ENCODE results near the gene HIRA. TPM values are rescaled to one million over a fixed set of nuclear protein-coding genes. Genes with fewer than 3 reads are reported as not detected.

Gene HIRA
- total RNA-seq, 4 donors from 2014 or later: 63.8 to 139 (median 107) TPM

- no peaks in the 10 kb centered on the region for H3K4me1 ChIP-seq
- H3K9me3 ChIP-seq: no peaks in the 10 kb centered on the region
- no peak for DNase-seq
- no peaks in the 10 kb centered on the region for H3K27me3 ChIP-seq
- H3K4me3 ChIP-seq (replicated peaks in 1 of 3): no peak overlapping the region
- no peak overlapping the region for H3K27ac ChIP-seq
- peaks cover 61 to 92% of the 10 kb centered on the region in 2 donors for H3K36me3 ChIP-seq
- intact Hi-C loops (cut with DNase I): no loop called here
- TF ChIP-seq CTCF (IDR thresholded peaks at IDR 0.05) (no peak), POLR2A (IDR thresholded peaks at IDR 0.05) (no peak)
These were observed 53.2 kb downstream of the HIRA start for GRCh38 chr22:19378344-19378674.

GRCh38 chr22:19377565-19378343 is 53.8 kb downstream of the HIRA start:
- Histone ChIP-seq H3K27ac (no peak overlapping the region), H3K9me3 (no peaks in the 10 kb centered on the region), H3K27me3 (no peaks in the 10 kb centered on the region), H3K36me3 (peaks cover 55 to 92% of the 10 kb centered on the region in 2 donors), H3K4me1 (no peaks in the 10 kb centered on the region), H3K4me3 (replicated peaks in 1 of 3) (no peak overlapping the region)
- TF ChIP-seq POLR2A (IDR thresholded peaks at IDR 0.05) (no peak), CTCF (IDR thresholded peaks at IDR 0.05) (no peak)
- DNase-seq: no peak
- 95 to 97% methylated on average over 10 of the region's 10 CpGs for WGBS, 2 donors
- intact Hi-C loops (cut with DNase I): no loop called here

GRCh38 chr22:19376971-19377370 is 54.6 kb downstream of the HIRA start:
- intact Hi-C loops (cut with DNase I): no loop called here
- Histone ChIP-seq H3K9me3 (no peaks in the 10 kb centered on the region), H3K36me3 (peaks cover 50 to 91% of the 10 kb centered on the region in 2 donors), H3K4me1 (no peaks in the 10 kb centered on the region), H3K27me3 (no peaks in the 10 kb centered on the region), H3K27ac (no peak overlapping the region), H3K4me3 (replicated peaks in 1 of 3) (no peak overlapping the region)
- TF ChIP-seq POLR2A (IDR thresholded peaks at IDR 0.05) (no peak), CTCF (IDR thresholded peaks at IDR 0.05) (no peak)
- WGBS, 2 donors: 100% methylated on average over 2 of the region's 2 CpGs
- DNase-seq: no peak

- no peaks in the 10 kb centered on the region for H3K9me3 ChIP-seq
- peaks cover 54 to 90% of the 10 kb centered on the region in 2 donors for H3K36me3 ChIP-seq
- intact Hi-C loops (cut with DNase I): no loop called here
- H3K27ac ChIP-seq: no peak overlapping the region
- no peak for DNase-seq
- WGBS, 2 donors: 92 to 98% methylated on average over 3 of the region's 3 CpGs
- TF ChIP-seq POLR2A (IDR thresholded peaks at IDR 0.05) (no peak), CTCF (IDR thresholded peaks at IDR 0.05) (no peak)
- H3K27me3 ChIP-seq: no peaks in the 10 kb centered on the region
- H3K4me3 ChIP-seq (replicated peaks in 1 of 3): no peak overlapping the region
- no peaks in the 10 kb centered on the region for H3K4me1 ChIP-seq
These were observed 55.3 kb downstream of the HIRA start for GRCh38 chr22:19376247-19376646.

GRCh38 chr22:19375435-19375834 is 56.1 kb downstream of the HIRA start:
- H3K4me3 ChIP-seq (replicated peaks in 1 of 3): no peak overlapping the region
- H3K4me1 ChIP-seq: no peaks in the 10 kb centered on the region
- no peak for DNase-seq
- H3K36me3 ChIP-seq: peaks cover 59 to 90% of the 10 kb centered on the region in 2 donors
- 97 to 98% methylated on average over 8 of the region's 8 CpGs for WGBS, 2 donors
- no peak overlapping the region for H3K27ac ChIP-seq
- H3K9me3 ChIP-seq: no peaks in the 10 kb centered on the region
- no peaks in the 10 kb centered on the region for H3K27me3 ChIP-seq
- intact Hi-C loops (cut with DNase I): no loop called here
- TF ChIP-seq POLR2A (IDR thresholded peaks at IDR 0.05) (no peak), CTCF (IDR thresholded peaks at IDR 0.05) (no peak)

All from thyroid gland (tissue), 4 donors.